ENCODE data around the gene STMN3.
A peak's percentile ranks its signal among the peaks of the same experiment; 100 is the strongest.

The STMN3 gene

DNA sequence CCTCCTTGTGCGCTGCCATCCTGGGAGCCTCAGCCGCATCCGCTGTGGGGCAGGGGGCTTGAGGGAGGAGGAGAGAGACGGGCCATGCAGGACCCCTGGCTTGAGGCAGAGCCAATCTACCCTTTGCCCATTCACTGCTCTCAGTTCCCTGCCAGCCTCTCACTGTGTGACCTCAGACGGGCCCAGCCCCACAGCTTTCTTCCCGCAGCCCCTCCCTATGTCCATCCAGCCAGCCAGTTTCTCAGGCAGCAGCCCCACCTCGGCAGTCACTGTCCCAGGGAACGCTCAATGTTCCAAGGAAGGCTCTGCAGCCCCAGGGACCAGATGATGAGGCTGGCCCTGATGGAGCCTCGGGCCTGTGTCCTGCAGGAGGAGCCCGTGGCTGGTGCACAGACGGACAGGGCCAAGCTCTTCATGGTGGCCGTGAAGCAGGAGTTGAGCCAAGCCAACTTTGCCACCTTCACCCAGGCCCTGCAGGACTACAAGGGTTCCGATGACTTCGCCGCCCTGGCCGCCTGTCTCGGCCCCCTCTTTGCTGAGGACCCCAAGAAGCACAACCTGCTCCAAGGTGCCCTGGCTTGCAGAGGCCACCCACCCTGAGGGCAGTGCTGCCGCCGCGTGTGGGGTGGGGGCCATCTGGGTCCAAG lies 39.3 kb upstream of the STMN3 start:
- no peak for DNase-seq (ENCODE audit: low read depth)

DNA sequence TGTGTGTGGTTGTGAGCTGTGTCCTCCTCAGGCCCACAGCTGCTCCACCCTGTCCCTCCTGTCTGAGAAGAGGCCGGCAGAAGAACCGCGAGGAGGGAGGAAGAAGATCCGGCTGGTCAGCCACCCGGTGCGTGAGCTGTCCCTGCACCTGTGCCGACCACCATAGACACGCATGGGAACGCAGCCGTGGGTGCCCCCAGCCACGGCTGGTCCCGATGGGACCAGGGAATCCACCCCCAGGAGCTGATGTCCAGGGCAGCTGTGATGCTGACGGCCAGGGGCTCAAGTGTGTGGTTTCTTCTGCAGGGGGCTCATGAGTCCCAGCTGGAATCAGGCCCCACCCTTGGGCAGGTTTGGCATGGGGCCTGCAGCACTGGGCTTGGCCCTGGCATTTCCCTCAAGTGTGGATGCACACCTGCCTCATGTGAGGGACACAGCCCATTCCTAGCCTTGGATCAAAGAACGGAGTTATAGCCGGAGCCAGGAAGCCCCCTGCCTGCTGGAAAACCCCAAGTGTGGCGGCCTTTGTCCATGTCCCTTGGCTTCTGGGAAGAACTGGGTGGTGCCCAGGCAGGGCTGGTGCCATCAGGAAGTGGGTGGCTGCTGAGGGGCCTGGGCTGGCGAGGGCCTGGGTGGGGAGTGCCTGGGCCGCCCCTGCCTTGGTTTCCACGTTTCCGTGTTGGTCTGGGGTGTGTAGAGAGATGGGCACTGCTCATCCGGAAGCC lies 38.6 kb upstream of the STMN3 start:
- no peak for DNase-seq (ENCODE audit: low read depth)

DNA sequence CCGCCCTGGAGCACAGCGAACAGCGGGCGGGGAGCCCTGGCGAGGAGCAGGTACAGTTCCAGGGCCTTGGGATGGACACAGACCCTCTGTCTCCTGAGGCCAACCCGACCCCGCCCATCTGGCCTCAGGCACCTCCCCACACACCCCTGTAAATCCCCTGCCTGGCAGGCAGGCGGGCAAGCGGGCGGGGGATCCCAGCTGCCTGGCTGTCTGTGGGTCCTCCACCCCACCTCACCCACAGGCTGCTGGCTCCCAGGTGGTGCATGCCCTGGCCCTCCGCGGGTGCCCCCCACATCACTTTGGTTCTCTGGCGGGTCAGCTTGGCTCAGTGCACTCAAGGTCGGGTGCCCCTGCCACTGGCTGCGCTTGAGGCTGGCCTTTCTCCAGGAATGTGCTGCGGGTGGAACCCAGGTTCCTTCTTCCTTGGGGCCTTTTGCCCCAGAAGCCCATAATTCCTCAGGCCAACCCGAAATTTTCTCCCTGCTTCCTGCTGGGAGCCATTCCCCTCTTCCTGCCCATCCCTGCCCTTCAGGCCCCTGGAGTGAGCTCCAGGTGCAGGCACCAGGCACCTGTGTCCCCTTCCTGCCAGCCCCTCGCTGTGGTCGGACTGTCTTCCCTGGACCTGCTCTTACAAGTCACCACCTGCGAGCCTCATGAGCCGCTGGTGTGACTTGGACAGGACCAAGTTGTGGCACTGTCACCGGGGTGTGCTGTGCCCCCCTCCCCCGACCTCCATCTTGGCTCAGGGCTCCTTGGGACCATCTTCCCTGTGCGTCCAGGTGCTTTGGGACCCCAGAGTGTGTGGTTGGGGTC lies 37.9 kb upstream of the STMN3 start:
- no peak for DNase-seq (ENCODE audit: low read depth)

DNA sequence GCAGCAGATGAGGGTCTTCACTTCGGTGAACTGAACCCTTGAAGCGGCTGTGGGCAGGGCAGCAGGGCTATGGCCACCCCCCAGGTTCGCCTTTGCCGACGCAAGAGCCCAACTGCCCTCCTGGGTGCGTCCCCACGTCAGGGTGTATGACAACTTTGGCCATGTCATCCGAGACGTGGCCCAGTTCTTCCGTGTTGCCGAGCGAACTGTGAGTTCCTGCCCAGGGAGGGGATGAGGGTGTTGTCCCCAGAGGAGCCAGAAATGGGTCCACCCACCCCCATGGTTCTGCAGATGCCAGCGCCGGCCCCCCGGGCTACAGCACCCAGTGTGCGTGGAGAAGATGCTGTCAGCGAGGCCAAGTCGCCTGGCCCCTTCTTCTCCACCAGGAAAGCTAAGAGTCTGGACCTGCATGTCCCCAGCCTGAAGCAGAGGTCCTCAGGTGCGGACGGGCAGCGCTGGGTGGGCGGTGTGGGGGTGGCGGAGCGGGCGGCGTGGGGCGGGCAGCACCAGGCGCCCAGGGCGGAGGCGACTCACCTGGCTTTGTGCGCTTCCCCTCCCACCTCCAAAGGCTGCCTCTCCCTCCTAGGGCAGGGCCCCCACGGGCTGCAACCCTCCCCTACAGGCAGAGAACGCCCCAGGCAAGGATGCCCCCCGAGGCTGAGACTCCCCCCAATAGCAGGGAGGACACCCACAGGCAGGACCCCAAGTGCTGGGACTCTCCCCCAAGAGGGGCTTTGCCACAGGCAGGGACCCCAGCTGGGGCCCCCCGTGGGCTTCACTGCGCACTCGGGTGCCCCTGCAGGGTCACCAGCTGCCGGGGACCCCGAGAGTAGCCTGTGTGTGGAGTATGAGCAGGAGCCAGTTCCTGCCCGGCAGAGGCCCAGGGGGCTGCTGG lies 37.0 kb upstream of the STMN3 start:
- no peak for DNase-seq (ENCODE audit: low read depth)

DNA sequence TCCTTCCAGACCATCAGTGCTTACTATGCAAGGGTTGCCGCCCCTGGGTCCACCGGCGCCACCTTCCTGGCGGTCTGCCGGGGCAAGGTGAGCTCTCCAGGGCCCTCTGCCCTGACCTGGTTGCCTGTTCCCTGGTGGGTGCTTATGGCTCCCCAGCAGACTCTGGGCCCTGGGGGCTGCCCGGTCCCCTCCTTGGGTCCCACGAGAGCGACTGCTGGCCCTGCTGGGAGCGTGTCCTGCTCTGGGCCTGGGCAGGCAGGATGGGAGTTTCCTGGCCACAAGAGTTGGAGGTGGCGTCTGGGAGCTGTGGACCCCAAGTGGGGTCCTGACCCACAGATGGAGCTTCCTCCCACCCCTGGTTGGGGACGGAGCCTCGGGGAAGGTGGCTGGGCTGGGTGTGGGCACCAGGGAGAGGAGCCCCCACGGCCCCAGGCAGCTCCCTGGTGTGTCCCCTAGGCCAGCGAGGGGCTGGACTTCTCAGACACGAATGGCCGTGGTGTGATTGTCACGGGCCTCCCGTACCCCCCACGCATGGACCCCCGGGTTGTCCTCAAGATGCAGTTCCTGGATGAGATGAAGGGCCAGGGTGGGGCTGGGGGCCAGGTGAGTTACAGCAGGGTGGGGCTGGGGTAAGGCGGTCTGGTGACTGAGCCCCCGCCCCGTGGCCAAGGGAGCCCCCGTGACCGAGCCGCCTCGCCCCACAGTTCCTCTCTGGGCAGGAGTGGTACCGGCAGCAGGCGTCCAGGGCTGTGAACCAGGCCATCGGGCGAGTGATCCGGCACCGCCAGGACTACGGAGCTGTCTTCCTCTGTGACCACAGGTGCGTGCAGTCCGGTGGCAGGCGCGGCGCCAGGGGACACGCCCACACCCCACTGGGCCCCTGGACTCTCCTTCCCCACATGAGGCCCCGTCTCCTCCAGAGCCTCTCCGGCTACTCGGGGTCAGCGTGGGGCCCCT lies 36.1 kb upstream of the STMN3 start:
- no peak for DNase-seq (ENCODE audit: low read depth)

DNA sequence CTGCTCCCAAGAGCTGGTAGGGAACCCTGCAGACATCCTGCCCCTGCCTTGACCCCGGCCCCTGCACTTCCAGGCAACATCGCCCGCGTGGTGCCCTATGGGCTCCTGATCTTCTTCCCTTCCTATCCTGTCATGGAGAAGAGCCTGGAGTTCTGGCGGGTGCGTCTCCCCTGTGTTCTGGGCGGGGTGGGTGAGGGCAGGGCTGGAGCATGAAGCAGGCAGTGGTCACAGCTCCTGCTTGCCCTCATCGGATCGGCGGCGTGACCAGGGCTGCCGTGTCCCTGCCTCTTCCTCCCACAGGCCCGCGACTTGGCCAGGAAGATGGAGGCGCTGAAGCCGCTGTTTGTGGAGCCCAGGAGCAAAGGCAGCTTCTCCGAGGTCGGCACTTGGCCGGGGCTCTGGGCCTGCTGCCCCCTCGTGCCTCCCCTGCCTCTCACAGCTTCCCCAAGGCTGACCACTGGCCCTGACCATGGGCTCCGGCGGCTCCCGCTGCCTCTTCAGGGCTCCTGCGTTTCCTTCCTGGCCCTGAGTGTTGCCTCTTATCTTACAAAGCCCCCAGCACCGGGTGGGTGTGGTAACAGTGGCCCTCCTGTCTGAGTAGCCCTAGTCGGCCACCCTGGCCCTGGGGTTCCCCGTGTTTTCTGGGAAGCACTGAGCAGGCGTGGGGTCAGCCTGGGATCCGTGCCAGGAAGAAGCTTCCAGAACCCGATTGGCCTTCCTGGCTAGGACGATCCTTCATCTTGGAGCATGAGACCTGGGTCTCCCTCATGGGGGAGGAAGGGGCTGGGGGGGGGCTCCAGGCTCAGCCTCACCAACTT lies 35.2 kb upstream of the STMN3 start:
- no peak for DNase-seq (ENCODE audit: low read depth)

DNA sequence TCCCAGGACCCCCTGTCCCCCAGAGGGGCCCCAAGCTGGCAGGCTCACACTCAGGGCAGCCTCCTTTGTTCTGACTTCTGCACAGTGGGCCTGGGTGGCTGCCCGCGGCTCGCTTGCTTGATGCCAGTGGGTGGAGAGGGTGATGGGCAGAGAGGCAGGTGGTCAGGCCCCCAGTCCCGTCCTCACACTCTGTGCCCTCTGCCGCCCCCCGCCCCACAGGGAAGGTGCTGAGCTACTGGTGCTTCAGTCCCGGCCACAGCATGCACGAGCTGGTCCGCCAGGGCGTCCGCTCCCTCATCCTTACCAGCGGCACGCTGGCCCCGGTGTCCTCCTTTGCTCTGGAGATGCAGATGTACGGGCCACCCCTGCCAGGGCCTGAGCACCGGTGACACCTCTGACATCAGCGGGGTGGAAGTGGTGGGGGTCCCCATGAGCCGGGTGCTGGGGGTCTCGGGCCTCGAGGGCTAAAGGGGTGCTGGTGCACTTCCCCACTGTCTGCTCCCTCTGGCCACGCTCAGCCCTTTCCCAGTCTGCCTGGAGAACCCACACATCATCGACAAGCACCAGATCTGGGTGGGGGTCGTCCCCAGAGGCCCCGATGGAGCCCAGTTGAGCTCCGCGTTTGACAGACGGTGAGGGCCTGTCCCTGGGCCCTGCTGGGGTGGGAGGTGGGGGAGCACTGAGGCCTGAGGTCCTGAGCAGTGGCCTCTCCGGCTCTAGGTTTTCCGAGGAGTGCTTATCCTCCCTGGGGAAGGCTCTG lies 34.4 kb upstream of the STMN3 start:
- no peak for DNase-seq (ENCODE audit: low read depth)

DNA sequence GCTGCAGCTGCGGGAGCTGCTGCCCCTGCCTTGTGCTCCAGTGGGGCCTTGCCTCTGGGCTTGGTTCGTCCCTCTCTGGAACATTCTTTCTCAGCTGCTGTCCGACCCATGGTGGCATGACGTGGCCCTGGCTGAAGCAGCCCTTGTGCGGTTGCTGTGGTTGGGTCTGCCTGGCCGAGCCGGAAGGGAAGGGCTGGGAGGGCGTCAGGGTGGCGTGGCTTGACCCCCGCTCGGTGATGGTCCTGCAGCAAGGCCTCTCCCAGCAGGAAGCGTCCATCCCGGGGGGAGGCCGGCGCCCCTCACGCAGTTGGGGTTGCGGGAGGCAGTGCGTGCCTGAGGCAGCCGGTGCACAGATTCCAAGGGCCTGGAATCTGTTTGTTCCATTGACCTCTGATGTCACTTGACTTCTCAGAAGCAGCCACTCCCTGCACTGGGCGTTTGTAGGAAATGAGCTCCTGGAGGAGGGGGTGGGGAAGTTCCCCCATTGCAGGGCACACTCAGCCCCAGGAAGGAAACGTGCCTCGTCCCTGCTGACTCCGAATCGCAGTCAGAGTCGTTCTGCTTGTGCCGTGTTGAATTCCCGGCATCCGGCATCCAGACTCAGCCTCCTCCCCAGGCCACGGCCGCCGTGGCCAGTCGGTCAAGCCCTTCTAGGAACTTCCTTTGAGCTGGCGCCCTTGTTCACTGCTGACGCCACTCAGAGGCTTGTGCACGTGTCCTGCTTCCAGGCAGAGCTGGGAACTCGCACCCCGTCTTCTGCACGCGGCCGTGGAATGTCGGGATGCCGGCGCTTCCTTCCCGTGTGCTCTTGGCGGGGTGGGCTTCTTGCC lies 33.5 kb upstream of the STMN3 start:
- DNase-seq (ENCODE audit: low read depth) = peak; percentile 79

DNA sequence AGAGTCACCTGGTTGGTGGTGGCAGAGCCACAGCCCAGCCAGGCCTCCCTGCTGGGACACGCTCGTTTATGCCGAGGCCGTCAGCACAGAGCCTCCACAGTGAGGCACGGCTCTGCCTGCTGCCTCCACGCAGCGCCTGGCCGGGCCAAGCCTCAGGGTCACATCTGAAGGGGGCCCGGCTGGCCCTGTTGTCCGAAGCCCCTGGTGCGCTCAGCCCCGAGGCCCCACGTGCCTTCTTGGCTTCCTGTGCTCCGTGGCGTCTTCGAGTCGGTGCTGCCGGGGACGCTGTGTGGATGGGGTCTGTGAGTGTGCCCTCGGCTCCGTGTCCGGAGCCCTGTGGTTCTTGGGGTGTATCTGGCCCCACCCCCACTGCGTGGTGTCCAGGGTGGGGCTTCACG lies 32.9 kb upstream of the STMN3 start:
- DNase-seq (ENCODE audit: low read depth) = no peak

DNA sequence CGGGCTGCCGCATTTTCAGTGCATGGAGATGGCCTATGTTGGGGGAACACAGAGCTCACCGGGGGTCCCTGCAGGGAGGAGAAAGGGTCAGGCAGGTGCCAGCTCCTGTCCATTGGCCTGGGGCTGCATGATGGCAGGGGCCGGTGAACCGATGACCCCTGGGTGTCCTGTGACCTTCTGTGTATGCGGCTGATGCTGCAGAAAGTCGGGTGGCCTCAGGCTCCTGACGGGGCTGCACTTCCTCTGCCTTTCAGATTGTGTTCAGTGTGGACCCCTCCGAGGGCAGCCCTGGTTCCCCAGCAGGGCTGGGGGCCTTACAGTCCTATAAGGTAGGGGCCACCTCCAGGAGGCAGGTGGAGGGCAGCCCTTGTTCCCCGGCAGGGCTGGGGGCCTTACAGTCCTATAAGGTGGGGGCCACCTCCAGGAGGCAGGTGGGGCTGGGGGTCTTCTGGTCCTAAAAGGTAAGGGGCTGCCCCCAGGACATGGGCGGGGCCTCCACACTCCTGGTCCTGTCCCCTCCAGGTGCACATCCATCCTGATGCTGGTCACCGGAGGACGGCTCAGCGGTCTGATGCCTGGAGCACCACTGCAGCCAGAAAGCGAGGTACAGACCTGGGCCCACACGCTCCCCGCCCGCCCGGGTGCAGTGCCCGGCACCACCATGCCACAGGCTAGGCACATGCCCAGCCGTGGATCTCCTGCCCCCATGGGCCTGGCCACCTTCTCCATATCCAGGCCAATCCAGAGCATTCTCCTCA lies 32.2 kb upstream of the STMN3 start:
- DNase-seq (ENCODE audit: low read depth) = no peak

DNA sequence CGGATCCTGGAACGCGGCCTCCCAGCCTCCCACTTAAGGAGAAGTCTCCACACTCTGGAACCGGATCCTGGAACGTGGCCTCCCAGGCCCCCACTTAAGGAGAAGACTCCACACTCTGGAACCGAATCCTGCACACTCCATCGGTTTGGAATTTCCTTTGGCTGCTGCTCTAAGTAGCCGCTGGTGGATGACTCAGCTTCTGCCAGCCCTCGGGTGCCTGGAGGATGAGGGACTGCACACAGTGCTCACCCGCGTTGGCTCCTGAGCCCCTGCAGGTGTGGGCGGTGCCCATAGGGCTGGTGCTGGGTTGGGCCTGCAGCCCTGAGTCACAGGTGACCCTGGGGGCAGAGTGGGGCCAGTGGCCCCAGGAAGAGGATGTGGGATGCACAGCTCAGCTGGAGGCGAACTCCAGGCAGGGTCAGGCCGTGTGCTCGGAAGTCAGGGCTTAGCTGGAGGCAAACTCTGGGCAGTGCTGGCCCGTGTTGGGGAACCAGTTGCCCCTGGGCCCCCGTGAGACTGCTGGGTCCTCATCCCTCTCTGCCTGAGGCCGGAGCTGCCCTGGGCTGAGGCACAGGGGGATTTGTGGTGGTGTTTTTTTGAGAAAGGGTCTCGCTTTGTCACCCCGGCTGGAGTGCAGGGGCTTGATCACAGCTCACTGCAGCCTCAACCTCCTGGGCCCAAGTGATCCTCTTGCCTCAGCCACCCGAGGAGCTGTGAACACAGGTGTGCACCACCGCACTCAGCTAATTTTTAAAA lies 29.3 kb upstream of the STMN3 start:
- peak; percentile 95 for DNase-seq (ENCODE audit: low read depth)

DNA sequence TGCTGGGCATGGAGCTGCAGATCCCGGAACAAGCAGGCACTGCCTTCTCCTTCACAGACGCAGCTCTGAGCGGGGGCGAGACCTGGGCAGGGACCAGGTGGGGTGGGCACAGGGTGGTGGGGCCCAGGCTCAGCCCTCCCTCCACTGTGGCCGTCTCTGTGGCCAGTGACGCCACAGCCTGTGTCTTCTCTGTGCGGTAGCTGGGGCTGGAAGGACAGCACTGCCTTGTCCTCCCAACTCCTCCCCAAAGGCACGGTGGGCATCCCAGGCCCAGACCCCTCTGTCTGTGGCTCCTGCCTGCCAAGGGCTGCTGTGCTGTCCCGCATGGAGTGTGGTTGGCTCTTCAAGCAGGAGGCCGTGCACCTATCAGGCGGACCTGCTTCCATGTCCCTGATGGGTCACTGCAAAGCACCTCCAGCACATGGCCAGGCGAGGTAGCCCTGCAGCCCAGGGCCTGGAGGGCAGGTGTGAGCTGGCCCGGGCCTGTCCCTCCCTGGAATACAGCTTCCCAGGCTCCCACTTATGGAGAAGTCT lies 28.5 kb upstream of the STMN3 start:
- DNase-seq (ENCODE audit: low read depth) = no peak

DNA sequence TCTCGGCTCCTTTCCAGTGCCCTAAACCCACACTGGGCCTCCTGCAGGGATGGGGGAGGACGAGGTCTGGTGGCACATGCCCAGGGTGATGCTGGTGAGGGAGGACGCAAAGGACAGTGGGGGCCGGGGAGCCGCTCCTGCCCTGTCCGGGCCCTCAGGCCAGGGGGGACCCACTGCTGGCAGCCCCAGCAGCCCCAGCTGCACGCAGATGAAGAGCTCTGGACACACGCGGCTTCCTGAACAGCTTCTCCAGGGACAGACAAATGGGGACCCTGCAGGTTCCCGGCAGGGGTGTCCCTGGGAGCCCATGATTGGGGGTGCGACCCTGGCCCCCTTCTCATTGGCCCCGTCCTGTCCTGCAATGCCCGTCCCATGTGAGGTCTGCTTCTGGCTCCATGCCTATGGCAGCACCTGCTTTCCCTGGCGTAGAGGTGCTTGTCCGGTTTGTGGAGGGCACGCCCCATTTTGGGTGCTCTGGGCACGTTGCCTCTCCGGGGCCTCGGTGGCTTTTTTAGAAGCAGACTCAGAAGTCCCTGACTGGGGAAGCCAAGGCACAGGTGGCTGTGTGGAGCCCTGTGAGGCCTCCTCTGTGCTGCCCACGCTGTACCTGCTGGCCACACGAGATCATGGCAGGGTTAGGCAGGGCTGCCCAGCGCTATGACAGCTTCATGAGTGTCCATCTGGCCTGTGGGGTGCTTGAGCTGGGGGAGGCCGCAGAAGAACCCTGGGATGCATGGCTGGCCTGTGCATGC lies 27.8 kb upstream of the STMN3 start:
- DNase-seq (ENCODE audit: low read depth) = no peak

DNA sequence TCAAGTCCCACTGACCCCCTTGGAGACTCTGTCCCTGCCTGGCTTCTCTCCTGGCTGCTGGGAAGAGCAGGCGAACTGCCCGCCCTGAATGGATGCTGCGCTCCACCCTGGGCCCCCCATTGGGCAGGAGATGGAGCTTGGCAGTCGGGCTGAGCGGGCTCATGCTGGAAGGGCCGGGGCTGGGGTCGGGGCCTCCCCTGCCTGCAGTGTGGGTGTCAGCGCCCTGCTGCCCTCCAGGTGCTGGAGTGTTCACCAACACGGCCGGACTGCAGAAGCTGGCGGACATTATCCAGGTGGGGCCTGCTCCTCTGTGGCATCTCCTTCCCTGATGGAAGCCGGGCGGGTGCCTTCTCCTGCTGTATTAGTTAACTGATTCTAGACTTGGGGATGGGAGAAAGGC lies 27.2 kb upstream of the STMN3 start:
- no peak for DNase-seq (ENCODE audit: low read depth)

DNA sequence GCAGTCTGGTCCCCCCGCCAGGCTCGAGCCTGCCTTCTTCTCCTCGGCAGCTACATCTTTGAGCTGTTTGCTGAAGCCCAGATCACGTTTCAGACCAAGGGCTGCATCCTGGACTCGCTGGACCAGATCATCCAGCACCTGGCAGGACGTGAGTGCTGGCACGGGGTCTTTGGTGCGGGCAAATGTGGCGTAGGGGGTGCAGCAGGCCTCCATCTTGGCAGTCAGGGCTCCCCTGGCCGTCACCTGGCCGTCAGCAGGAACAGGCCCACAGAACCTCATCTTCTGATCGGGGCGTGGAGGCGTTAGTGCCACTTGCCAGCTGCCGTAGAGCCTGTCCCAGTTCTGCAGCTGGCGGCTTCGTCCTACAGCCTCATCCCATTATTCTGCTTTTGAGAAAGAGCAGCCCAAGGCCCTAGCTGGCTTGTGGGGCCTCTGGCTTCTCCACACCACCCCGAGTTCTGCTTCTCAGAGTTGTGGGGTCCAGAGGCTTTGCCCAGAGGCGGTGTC lies 26.6 kb upstream of the STMN3 start:
- DNase-seq (ENCODE audit: low read depth) = no peak
